GM23338 (cell line): ENCODE data around the gene PLA2G4B. TPM values are rescaled to one million over a fixed set of nuclear protein-coding genes. Genes with fewer than 3 reads are reported as not detected.

Experiments used
- ATAC-seq: fragments of 200-7000 bp; cut with Tn5 transposase; 3 replicates; pipeline ENCODE4 v1.9.1; 2020
- DNase-seq: peaks from one replicate; pipeline ENCODE4 v3.0.0-alpha.2; 2015; ENCODE audit warnings: low spot score
- H2AFZ ChIP-seq: fragments of 200-600 bp; sonication (generic); 2 replicates; pipeline ENCODE4 v1.8.0; 2016; ENCODE audit warnings: antibody characterized with exemption, mild to moderate bottlenecking, moderate library complexity
- H3F3A ChIP-seq: fragments of 200-600 bp; sonication (generic); replicated peaks from 2 replicates; pipeline ENCODE4 v1.8.0; 2017; ENCODE audit warnings: antibody characterized with exemption, mixed run types, low read depth
- H3K27ac ChIP-seq: fragments of 200-600 bp; sonication (generic); 2 replicates; pipeline ENCODE4 v1.6.1; 2016; ENCODE audit warnings: low read depth
- H3K27me3 ChIP-seq: fragments of 200-600 bp; sonication (generic); 2 replicates; pipeline ENCODE4 v1.8.0; 2016; ENCODE audit warnings: mild to moderate bottlenecking, mixed run types, moderate library complexity; ENCODE audit not compliant: insufficient read depth
- H3K36me3 ChIP-seq: fragments of 200-600 bp; sonication (generic); 2 replicates; pipeline ENCODE4 v1.8.0; 2016; ENCODE audit warnings: mild to moderate bottlenecking; ENCODE audit not compliant: insufficient read depth
- H3K4me1 ChIP-seq: fragments of 200-600 bp; sonication (generic); 2 replicates; pipeline ENCODE4 v1.8.0; 2016; ENCODE audit warnings: mild to moderate bottlenecking, moderate library complexity; ENCODE audit not compliant: insufficient read depth
- H3K4me2 ChIP-seq: fragments of 200-600 bp; sonication (generic); 2 replicates; pipeline ENCODE4 v1.7.1; 2017; ENCODE audit warnings: mixed run types
- H3K4me3 ChIP-seq: fragments of 200-600 bp; sonication (generic); 2 replicates; pipeline ENCODE4 v1.6.1; 2016; ENCODE audit warnings: mixed run types
- H3K79me2 ChIP-seq: fragments of 200-600 bp; sonication (generic); replicated peaks from 2 replicates; pipeline ENCODE4 v1.8.0; 2017; ENCODE audit warnings: mild to moderate bottlenecking; ENCODE audit not compliant: insufficient read depth
- H3K9me2 ChIP-seq: fragments of 200-600 bp; sonication (generic); 2 replicates; pipeline ENCODE4 v1.8.0; 2017; ENCODE audit not compliant: insufficient read depth
- H4K20me1 ChIP-seq: fragments of 200-600 bp; sonication (generic); replicated peaks from 2 replicates; pipeline ENCODE4 v1.8.0; 2017; ENCODE audit warnings: mild to moderate bottlenecking; ENCODE audit not compliant: insufficient read depth
- H3K27ac Mint-ChIP-seq: 2 replicates; pipeline ENCODE4 v1.8.0; 2020; ENCODE audit warnings: inconsistent platforms, mild to moderate bottlenecking, moderate library complexity, mixed read lengths
- H3K27me3 Mint-ChIP-seq: 3 replicates; pipeline ENCODE4 v1.8.0; 2022; ENCODE audit warnings: low read depth, mild to moderate bottlenecking, moderate library complexity, mixed read lengths, inconsistent platforms; ENCODE audit not compliant: insufficient read depth, poor library complexity
- H3K36me3 Mint-ChIP-seq: 3 replicates; pipeline ENCODE4 v1.8.0; 2021; ENCODE audit warnings: low read depth, mild to moderate bottlenecking, inconsistent platforms, moderate library complexity, mixed read lengths
- H3K4me1 Mint-ChIP-seq: 3 replicates; pipeline ENCODE4 v1.8.0; 2020; ENCODE audit warnings: mild to moderate bottlenecking, inconsistent platforms, mixed read lengths
- H3K4me3 Mint-ChIP-seq: 3 replicates; pipeline ENCODE4 v1.8.0; 2021; ENCODE audit warnings: moderate library complexity, mild to moderate bottlenecking, inconsistent platforms, mixed read lengths
- H3K9me3 Mint-ChIP-seq: 3 replicates; pipeline ENCODE4 v1.8.0; 2020; ENCODE audit warnings: moderate library complexity, mild to moderate bottlenecking, inconsistent platforms, mixed read lengths
- CREB1 ChIP-seq: fragments of 250-450 bp; sonication (Bioruptor Pico); IDR thresholded peaks from 2 replicates; pipeline ENCODE4 v1.5.0; 2020; ENCODE audit warnings: low read depth, mild to moderate bottlenecking, moderate library complexity
- EZH2 ChIP-seq: fragments of 200-600 bp; sonication (generic); IDR thresholded peaks from one replicate; pipeline ENCODE4 v1.8.0; 2017; ENCODE audit warnings: antibody characterized with exemption, mild to moderate bottlenecking, low read depth; ENCODE audit not compliant: unreplicated experiment
- EZH2phosphoT487 ChIP-seq: fragments of 200-600 bp; sonication (generic); IDR thresholded peaks from one replicate; pipeline ENCODE4 v1.8.1; 2018; ENCODE audit warnings: antibody characterized with exemption; ENCODE audit not compliant: unreplicated experiment
- JUNB ChIP-seq: IDR thresholded peaks from one replicate; pipeline ENCODE4 v1.6.1; 2016; ENCODE audit warnings: antibody characterized with exemption; ENCODE audit not compliant: unreplicated experiment
- NANOG ChIP-seq: IDR thresholded peaks from 2 replicates; pipeline ENCODE4 v1.6.1; 2016; ENCODE audit warnings: antibody characterized with exemption, borderline replicate concordance
- POLR2AphosphoS5 ChIP-seq: IDR thresholded peaks from 2 replicates; pipeline ENCODE4 v1.6.1; 2016; ENCODE audit warnings: antibody characterized with exemption, low read depth
- STAT1 ChIP-seq: IDR thresholded peaks from one replicate; pipeline ENCODE4 v1.6.1; 2016; ENCODE audit warnings: antibody characterized with exemption; ENCODE audit not compliant: unreplicated experiment
- ZNF114 ChIP-seq: fragments of 250-450 bp; sonication (Bioruptor Pico); IDR thresholded peaks from 2 replicates; pipeline ENCODE4 v1.5.0; 2020; ENCODE audit warnings: mild to moderate bottlenecking, moderate library complexity
- ZNF331 ChIP-seq: fragments of 250-450 bp; sonication (Bioruptor Pico); IDR thresholded peaks from 2 replicates; pipeline ENCODE4 v1.5.0; 2020; ENCODE audit warnings: low read depth, mild to moderate bottlenecking, moderate library complexity
- polyA plus RNA-seq: library from polyadenylated mRNA; unstranded; fragments of >200 nt; fragmentation: Nextera tagmentation; extraction: Ambion mirVana; gene quantifications from 2 replicates; pipeline ENCODE4 v1.2.1, GENCODE V29; 2016
- total RNA-seq: library from RNA; depleted of rRNA; stranded (reverse); fragments of >200 nt; shearing (Covaris generic); gene quantifications from 2 replicates; pipeline ENCODE4 v1.2.3, GENCODE V29; 2014
- TF ChIP-seq, protein P1 (sequence below): IDR thresholded peaks from one replicate; pipeline ENCODE4 v1.6.1; 2018; ENCODE audit warnings: antibody characterized with exemption; ENCODE audit not compliant: unreplicated experiment
- TF ChIP-seq, protein P2 (sequence below): IDR thresholded peaks from 2 replicates; pipeline ENCODE4 v1.6.1; 2016; ENCODE audit warnings: antibody characterized with exemption
- TF ChIP-seq, protein P3 (sequence below), 2 experiments: fragments of 200-600 bp in 1 of 2; sonication (generic) in 1 of 2; conservative IDR thresholded peaks; 2 replicates each; pipeline versions ENCODE4 v1.5.1 to v1.6.1; 2016 to 2017; ENCODE audit warnings: antibody characterized with exemption in 2 of 2, low read depth in 2 of 2, mild to moderate bottlenecking in 2 of 2, moderate library complexity in 1 of 2

Gene PLA2G4B
- total and polyA plus RNA-seq, 2 experiments from 2014 or later: 4.4 to 9.6 TPM

DNA sequence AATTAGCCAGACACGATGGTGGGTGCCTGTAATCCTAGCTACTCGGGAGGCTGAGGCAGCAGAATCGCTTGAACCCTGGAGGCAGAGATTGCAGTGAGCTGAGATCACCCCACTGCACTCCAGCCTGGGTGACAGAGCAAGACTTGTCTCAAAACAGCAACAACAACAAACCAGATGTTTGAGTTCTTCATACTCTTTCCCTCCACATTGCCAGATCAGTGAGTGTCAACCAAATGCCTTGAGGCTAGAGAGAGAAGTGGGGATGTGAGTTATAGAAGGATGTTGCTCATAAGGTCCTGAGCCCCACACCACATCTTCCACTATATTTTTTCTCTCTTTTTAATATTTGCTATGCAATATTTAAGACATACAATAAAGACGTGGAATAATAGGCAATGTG, 44.6 kb upstream of the PLA2G4B start (continued):
- TF ChIP-seq POLR2AphosphoS5 (no peak), EZH2phosphoT487 (no peak), STAT1 (no peak), EZH2 (no peak), CREB1 (no peak), ZNF114 (CRISPR knock-in tag) (no peak), JUNB (no peak), NANOG (no peak)
- TF ChIP-seq, protein P1, sequence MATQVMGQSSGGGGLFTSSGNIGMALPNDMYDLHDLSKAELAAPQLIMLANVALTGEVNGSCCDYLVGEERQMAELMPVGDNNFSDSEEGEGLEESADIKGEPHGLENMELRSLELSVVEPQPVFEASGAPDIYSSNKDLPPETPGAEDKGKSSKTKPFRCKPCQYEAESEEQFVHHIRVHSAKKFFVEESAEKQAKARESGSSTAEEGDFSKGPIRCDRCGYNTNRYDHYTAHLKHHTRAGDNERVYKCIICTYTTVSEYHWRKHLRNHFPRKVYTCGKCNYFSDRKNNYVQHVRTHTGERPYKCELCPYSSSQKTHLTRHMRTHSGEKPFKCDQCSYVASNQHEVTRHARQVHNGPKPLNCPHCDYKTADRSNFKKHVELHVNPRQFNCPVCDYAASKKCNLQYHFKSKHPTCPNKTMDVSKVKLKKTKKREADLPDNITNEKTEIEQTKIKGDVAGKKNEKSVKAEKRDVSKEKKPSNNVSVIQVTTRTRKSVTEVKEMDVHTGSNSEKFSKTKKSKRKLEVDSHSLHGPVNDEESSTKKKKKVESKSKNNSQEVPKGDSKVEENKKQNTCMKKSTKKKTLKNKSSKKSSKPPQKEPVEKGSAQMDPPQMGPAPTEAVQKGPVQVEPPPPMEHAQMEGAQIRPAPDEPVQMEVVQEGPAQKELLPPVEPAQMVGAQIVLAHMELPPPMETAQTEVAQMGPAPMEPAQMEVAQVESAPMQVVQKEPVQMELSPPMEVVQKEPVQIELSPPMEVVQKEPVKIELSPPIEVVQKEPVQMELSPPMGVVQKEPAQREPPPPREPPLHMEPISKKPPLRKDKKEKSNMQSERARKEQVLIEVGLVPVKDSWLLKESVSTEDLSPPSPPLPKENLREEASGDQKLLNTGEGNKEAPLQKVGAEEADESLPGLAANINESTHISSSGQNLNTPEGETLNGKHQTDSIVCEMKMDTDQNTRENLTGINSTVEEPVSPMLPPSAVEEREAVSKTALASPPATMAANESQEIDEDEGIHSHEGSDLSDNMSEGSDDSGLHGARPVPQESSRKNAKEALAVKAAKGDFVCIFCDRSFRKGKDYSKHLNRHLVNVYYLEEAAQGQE: no peak
- TF ChIP-seq, protein P2, sequence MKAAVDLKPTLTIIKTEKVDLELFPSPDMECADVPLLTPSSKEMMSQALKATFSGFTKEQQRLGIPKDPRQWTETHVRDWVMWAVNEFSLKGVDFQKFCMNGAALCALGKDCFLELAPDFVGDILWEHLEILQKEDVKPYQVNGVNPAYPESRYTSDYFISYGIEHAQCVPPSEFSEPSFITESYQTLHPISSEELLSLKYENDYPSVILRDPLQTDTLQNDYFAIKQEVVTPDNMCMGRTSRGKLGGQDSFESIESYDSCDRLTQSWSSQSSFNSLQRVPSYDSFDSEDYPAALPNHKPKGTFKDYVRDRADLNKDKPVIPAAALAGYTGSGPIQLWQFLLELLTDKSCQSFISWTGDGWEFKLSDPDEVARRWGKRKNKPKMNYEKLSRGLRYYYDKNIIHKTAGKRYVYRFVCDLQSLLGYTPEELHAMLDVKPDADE: no peak

DNA sequence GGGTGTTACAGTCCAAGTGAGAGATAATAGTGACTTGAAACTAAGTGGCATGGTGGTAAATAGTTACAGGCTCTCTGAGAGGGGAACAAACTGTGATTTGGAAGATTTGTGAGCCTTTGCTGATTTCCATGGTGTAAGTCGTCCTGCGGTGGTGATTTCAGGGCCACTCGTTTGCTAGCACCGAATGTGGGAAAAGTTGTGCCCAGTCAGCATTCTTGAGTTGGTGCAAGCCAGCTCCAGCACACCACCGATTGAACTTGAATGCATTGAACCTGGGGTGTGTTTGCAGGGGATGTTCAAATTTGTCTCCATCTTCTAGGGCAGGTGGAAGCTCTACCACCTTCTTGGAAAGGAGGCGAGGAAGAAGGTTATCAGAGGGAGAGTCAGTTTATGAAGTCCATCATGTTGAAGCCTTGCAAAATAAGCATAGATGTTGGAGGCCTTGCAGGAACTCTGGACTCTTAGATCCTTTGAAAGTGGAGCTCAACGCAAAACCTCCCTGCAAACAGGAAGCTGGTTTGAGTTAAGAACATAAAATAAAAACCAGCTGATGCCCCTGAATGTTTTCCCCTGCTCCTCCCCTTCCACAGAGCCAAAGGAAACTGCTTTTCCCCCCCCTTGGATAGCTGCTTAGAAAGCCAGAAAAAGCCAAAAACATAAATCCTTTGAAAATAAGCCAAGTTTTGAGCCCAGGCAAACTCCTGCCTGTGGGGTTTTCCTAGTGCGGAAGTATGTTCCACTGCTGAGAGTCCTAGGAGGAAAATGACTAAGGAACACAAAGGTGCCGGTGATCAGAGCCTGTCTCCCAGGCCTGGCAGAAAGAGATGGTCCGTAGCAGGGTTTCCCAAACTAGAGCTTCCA, 42.4 kb upstream of the PLA2G4B start:
- no peaks in the 10 kb centered on the region for H3K9me3 Mint-ChIP-seq
- H3F3A ChIP-seq: no peaks in the 10 kb centered on the region
- H2AFZ ChIP-seq: no peak overlapping the region
- no peaks in the 10 kb centered on the region for H3K9me2 ChIP-seq
- H3K4me3 Mint-ChIP-seq: no peak overlapping the region
- peaks cover 6% of the 10 kb centered on the region for H3K4me1 Mint-ChIP-seq
- DNase-seq: no peak
- no peaks in the 10 kb centered on the region; the same call in 1 of the 2 replicates for H4K20me1 ChIP-seq
- ATAC-seq: no peak
- H3K4me2 ChIP-seq: no peak overlapping the region
- no peak overlapping the region for H3K27ac Mint-ChIP-seq
- no peak overlapping the region for H3K27ac ChIP-seq
- no peaks in the 10 kb centered on the region; the same call in 1 of the 2 replicates for H3K79me2 ChIP-seq
- no peaks in the 10 kb centered on the region for H3K27me3 ChIP-seq
- no peaks in the 10 kb centered on the region for H3K36me3 ChIP-seq
- no peak overlapping the region for H3K4me3 ChIP-seq
- H3K4me1 ChIP-seq: peaks cover 4% of the 10 kb centered on the region; the same call in 1 of the 2 replicates
- TF ChIP-seq, protein P3, sequence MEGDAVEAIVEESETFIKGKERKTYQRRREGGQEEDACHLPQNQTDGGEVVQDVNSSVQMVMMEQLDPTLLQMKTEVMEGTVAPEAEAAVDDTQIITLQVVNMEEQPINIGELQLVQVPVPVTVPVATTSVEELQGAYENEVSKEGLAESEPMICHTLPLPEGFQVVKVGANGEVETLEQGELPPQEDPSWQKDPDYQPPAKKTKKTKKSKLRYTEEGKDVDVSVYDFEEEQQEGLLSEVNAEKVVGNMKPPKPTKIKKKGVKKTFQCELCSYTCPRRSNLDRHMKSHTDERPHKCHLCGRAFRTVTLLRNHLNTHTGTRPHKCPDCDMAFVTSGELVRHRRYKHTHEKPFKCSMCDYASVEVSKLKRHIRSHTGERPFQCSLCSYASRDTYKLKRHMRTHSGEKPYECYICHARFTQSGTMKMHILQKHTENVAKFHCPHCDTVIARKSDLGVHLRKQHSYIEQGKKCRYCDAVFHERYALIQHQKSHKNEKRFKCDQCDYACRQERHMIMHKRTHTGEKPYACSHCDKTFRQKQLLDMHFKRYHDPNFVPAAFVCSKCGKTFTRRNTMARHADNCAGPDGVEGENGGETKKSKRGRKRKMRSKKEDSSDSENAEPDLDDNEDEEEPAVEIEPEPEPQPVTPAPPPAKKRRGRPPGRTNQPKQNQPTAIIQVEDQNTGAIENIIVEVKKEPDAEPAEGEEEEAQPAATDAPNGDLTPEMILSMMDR (conservative IDR thresholded peaks at IDR 0.05; ENCODE audit: low read depth in 2 of 2): no peak
- TF ChIP-seq ZNF331 (CRISPR knock-in tag): no peak
- TF ChIP-seq NANOG: no peak
- TF ChIP-seq JUNB: no peak
- TF ChIP-seq STAT1: no peak
- TF ChIP-seq, protein P1: no peak
- no peak for TF ChIP-seq EZH2
- no peaks in the 10 kb centered on the region; the same call in 2 of the 3 replicates for H3K36me3 Mint-ChIP-seq
- H3K27me3 Mint-ChIP-seq: peaks cover 7% of the 10 kb centered on the region
